ENCODE data around the gene OSMR. TPM values are rescaled to one million over a fixed set of nuclear protein-coding genes. Genes with fewer than 3 reads are reported as not detected.

OSMR gene
- total RNA-seq, 1 experiment from 2014 or later = 0.38 TPM

DNA sequence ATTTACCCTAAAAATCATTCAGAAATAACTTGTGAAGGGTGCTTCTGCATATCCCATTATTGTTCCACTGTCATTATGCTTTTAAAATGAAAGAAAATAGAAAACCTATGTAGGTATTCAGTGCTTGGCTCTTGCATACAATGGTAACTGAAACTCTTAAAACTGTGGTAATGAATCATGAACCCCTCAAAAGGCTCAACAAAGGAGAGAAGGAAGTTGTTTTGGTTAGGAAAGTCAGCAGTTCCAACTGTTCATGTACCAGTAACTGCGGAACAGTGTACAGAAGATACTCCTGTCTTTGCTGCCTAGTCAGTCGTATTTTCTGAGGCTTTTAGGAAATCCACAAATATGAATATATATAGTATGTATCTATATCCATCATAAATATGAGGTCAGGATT is 96.1 kb downstream of the OSMR start:
- H3K4me3 ChIP-seq (ENCODE audit: insufficient read depth, low read depth, low read length) = no peak overlapping the region

GRCh38 chr5:38944282-38944681 is 98.5 kb downstream of the OSMR start:
- Histone ChIP-seq H3K4me3 (ENCODE audit: insufficient read depth, low read depth, low read length) (no peak overlapping the region), H3K36me3 (replicated peaks; ENCODE audit: control insufficient read depth, insufficient read depth, low read length) (peaks cover 5% of the 10 kb centered on the region), H3K27me3 (ENCODE audit: control insufficient read depth, insufficient read depth, low read length) (no peaks in the 10 kb centered on the region)
- no peak for DNase-seq

More for the DNA sequence above, 96.1 kb downstream of the OSMR start:
- Histone ChIP-seq H3K27me3 (ENCODE audit: control insufficient read depth, insufficient read depth, low read length) (no peaks in the 10 kb centered on the region), H3K36me3 (replicated peaks; ENCODE audit: control insufficient read depth, insufficient read depth, low read length) (peaks cover 5% of the 10 kb centered on the region)
- DNase-seq = no peak

DNA sequence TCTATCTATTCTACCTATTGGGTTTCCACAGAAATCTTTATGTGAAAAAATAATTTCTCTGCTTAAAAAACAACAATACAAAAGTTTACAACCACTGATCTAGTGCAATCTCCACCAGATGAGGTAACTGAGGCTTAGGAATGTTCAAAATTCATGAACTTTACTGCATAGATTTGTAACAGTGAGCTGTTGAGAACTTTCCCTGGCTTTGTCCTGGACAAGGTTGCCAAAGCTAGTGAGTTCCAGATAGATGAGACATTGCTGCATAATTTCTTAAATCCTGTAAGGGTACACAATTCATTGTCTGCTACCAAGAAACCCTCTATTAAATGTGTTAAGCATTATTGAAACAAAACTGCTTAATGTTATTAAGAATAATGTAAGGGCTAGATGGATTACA is 102.7 kb downstream of the OSMR start:
- Histone ChIP-seq H3K27me3 (ENCODE audit: control insufficient read depth, insufficient read depth, low read length) (no peaks in the 10 kb centered on the region), H3K4me3 (ENCODE audit: insufficient read depth, low read depth, low read length) (no peak overlapping the region), H3K36me3 (replicated peaks; ENCODE audit: control insufficient read depth, insufficient read depth, low read length) (peaks cover 9% of the 10 kb centered on the region)
- no peak for DNase-seq

- no peak for DNase-seq
- peaks cover 7% of the 10 kb centered on the region for H3K36me3 ChIP-seq (replicated peaks; ENCODE audit: control insufficient read depth, insufficient read depth, low read length)
- H3K27me3 ChIP-seq (ENCODE audit: control insufficient read depth, insufficient read depth, low read length) = no peaks in the 10 kb centered on the region
- H3K4me3 ChIP-seq (ENCODE audit: insufficient read depth, low read depth, low read length) = no peak overlapping the region
Measured at GRCh38 chr5:38953426-38954012, 107.7 kb downstream of the OSMR start.

DNA sequence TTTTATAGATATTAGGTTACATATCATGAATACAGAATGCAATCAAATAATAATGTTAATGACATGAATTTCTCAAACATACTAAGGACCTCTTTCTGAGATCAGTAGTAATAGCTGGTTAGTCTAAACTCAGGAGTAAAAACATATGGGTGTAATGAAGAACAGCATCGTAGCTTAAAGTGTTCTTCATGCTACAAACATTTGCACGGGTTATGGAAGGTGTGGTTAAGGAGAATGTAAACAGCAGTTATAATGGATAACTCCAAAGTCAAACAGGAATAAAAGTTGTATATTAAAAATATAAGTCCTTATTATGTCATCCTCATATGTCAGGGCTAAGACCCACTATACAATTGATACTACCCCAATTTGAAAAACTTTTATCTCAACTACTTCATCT is 115.9 kb downstream of the OSMR start:
- no peak for DNase-seq
- Histone ChIP-seq H3K27me3 (ENCODE audit: control insufficient read depth, insufficient read depth, low read length) (no peaks in the 10 kb centered on the region), H3K4me3 (ENCODE audit: insufficient read depth, low read depth, low read length) (no peak overlapping the region), H3K36me3 (replicated peaks; ENCODE audit: control insufficient read depth, insufficient read depth, low read length) (no peaks in the 10 kb centered on the region; the same call in none of the 2 replicates)

GRCh38 chr5:38968665-38969064 is 122.9 kb downstream of the OSMR start:
- DNase-seq = no peak
- Histone ChIP-seq H3K36me3 (replicated peaks; ENCODE audit: control insufficient read depth, insufficient read depth, low read length) (no peaks in the 10 kb centered on the region; the same call in 1 of the 2 replicates), H3K27me3 (ENCODE audit: control insufficient read depth, insufficient read depth, low read length) (no peaks in the 10 kb centered on the region), H3K4me3 (ENCODE audit: insufficient read depth, low read depth, low read length) (no peak overlapping the region)

DNA sequence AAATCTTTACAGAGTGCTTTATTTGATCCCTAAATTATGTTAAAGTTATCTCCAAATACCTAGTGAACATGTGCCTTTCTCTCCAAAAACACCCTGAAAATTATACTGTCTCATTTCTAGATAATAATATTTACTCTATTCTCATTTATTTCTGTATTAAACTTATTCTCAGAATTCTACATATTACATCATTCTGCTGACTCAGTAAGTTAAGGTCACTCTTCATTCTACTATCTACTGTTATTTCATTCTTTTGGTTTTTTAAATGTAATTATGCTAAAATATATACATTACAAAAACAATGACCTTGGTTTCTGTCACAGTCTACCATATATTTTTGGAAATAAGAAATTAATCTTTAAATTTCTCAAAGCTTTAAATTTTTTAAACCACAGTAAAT is 132.2 kb downstream of the OSMR start:
- no peak for DNase-seq
- Histone ChIP-seq H3K4me3 (ENCODE audit: insufficient read depth, low read depth, low read length) (no peak overlapping the region), H3K27me3 (ENCODE audit: control insufficient read depth, insufficient read depth, low read length) (no peaks in the 10 kb centered on the region), H3K36me3 (replicated peaks; ENCODE audit: control insufficient read depth, insufficient read depth, low read length) (no peaks in the 10 kb centered on the region; the same call in 1 of the 2 replicates)

GRCh38 chr5:38979535-38979934 is 133.7 kb downstream of the OSMR start:
- H3K36me3 ChIP-seq (replicated peaks; ENCODE audit: control insufficient read depth, insufficient read depth, low read length) = no peaks in the 10 kb centered on the region; the same call in 1 of the 2 replicates
- no peak for DNase-seq
- no peaks in the 10 kb centered on the region for H3K27me3 ChIP-seq (ENCODE audit: control insufficient read depth, insufficient read depth, low read length)
- no peak overlapping the region for H3K4me3 ChIP-seq (ENCODE audit: insufficient read depth, low read depth, low read length)

Other genes with a start within 250 kb of the OSMR start
- gene RICTOR, start 228.4 kb downstream of the OSMR start, total RNA-seq (2014; rRNA removed; shearing (Covaris generic)) = 11.2 and 22.2 TPM in 2 replicates

Measured in H7 (cell line).